NCI-H2227 treated with DMSO at 0.1 percent for 48 hours (cell line): Measurements from ENCODE around the gene RASGRF2.
"Not testable (repeated sequence)": the region's sequence is repeated elsewhere in the genome, so short reads cannot be mapped to it uniquely, and the experiment has no call there.

Source experiments
- DNase-seq: peaks from one replicate; lab custom pipeline; 2025; lab: John Stamatoyannopoulos, UW

Gene RASGRF2

GRCh38 chr5:81021951-81022687 is 62.0 kb downstream of the RASGRF2 start:
- DNase-seq, result no peak

- no peak for DNase-seq
Measured at GRCh38 chr5:81022688-81023084, 62.5 kb downstream of the RASGRF2 start.

- peak; percentile 17 for DNase-seq
Measured at GRCh38 chr5:81023261-81023970, 63.3 kb downstream of the RASGRF2 start.

GRCh38 chr5:81027481-81028058 is 67.4 kb downstream of the RASGRF2 start:
- no peak for DNase-seq

GRCh38 chr5:81028888-81029287 is 68.7 kb downstream of the RASGRF2 start:
- not testable (repeated sequence) for DNase-seq

GRCh38 chr5:81029736-81030135 is 69.6 kb downstream of the RASGRF2 start:
- not testable (repeated sequence) for DNase-seq

GRCh38 chr5:81030236-81031034 is 70.3 kb downstream of the RASGRF2 start:
- DNase-seq, result not testable (repeated sequence)

- DNase-seq, result no peak
Measured at GRCh38 chr5:81035522-81035921, 75.4 kb downstream of the RASGRF2 start.

- no peak for DNase-seq
Measured at GRCh38 chr5:81038495-81038894, 78.3 kb downstream of the RASGRF2 start.

GRCh38 chr5:81044868-81045267 is 84.7 kb downstream of the RASGRF2 start:
- no peak for DNase-seq

- no peak for DNase-seq
Measured at GRCh38 chr5:81045389-81045807, 85.2 kb downstream of the RASGRF2 start.

GRCh38 chr5:81046041-81046440 is 85.9 kb downstream of the RASGRF2 start:
- no peak for DNase-seq

- no peak for DNase-seq
Measured at GRCh38 chr5:81052325-81052724, 92.2 kb downstream of the RASGRF2 start.

- not testable (repeated sequence) for DNase-seq
Measured at GRCh38 chr5:81053282-81053681, 93.1 kb downstream of the RASGRF2 start.

- no peak for DNase-seq
Measured at GRCh38 chr5:81058121-81058520, 98.0 kb downstream of the RASGRF2 start.

- DNase-seq, result no peak
Measured at GRCh38 chr5:81065492-81065891, 105.3 kb downstream of the RASGRF2 start.

- no peak for DNase-seq
Measured at GRCh38 chr5:81066102-81066501, 105.9 kb downstream of the RASGRF2 start.

- DNase-seq, result no peak
Measured at GRCh38 chr5:81067406-81067805, 107.2 kb downstream of the RASGRF2 start.

GRCh38 chr5:81068063-81068462 is 107.9 kb downstream of the RASGRF2 start:
- no peak for DNase-seq

- no peak for DNase-seq
Measured at GRCh38 chr5:81068635-81069034, 108.5 kb downstream of the RASGRF2 start.

- DNase-seq, result no peak
Measured at GRCh38 chr5:81069990-81070389, 109.8 kb downstream of the RASGRF2 start.

GRCh38 chr5:81070571-81071255 is 110.5 kb downstream of the RASGRF2 start:
- DNase-seq, result no peak
